Cardiac fibroblast (primary cell): Measurements from ENCODE around the gene ATAD2B.

Experiments
- DNase-seq, 2 donors: peaks; one replicate each; pipeline versions ENCODE4 v3.0.0 to v3.0.0-alpha.2; 2010; ENCODE audit warnings: low read depth in 2 of 2
- H3K4me3 ChIP-seq, 2 donors: replicated peaks in 1 of 2; 1 replicate in 1 of 2; 2 replicates in 1 of 2; pipeline ENCODE4 v1.5.1; 2011; ENCODE audit warnings: low read depth in 2 of 2, low read length in 2 of 2, mild to moderate bottlenecking in 2 of 2, moderate library complexity in 1 of 2
- TF ChIP-seq, protein P1 (sequence below): IDR thresholded peaks from one replicate; pipeline ENCODE4 v1.5.1; 2011; ENCODE audit warnings: low read depth, mild to moderate bottlenecking, low read length, inconsistent platforms

The ATAD2B gene

DNA sequence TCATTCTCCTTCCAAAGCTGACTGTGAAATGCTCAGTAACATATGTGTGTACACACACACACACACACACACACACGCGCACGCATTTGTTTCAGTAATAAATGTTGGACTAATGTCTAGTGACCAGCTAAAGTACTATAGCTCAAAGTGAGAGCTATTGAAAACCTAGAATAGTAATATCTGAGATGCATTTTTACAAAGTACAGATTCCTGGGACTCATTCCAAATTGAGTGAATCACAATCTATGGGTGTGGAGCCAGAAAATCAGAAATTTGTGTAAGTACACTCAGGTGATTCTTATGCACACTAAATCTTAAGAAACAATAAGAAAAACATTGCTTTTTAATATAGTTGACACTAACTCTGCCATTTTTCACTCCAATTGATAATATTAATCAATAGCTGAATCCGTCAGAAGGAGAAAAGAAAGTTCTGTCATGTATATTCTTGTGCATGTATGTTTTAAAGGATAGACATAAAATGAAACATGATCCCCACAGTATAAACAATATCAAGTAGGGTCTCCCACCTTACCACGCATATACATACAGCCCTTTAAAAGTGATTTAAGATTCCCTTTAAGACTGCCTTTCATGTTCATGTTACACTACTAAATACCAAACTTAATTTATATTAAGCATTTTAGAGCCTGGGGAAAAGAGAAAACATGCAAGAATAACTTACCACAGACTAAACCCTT lies 123.5 kb downstream of the ATAD2B start:
- TF ChIP-seq, protein P1, sequence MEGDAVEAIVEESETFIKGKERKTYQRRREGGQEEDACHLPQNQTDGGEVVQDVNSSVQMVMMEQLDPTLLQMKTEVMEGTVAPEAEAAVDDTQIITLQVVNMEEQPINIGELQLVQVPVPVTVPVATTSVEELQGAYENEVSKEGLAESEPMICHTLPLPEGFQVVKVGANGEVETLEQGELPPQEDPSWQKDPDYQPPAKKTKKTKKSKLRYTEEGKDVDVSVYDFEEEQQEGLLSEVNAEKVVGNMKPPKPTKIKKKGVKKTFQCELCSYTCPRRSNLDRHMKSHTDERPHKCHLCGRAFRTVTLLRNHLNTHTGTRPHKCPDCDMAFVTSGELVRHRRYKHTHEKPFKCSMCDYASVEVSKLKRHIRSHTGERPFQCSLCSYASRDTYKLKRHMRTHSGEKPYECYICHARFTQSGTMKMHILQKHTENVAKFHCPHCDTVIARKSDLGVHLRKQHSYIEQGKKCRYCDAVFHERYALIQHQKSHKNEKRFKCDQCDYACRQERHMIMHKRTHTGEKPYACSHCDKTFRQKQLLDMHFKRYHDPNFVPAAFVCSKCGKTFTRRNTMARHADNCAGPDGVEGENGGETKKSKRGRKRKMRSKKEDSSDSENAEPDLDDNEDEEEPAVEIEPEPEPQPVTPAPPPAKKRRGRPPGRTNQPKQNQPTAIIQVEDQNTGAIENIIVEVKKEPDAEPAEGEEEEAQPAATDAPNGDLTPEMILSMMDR: no peak
- H3K4me3 ChIP-seq: no peak overlapping the region
- peak; percentile 69 to 79 for DNase-seq

DNA sequence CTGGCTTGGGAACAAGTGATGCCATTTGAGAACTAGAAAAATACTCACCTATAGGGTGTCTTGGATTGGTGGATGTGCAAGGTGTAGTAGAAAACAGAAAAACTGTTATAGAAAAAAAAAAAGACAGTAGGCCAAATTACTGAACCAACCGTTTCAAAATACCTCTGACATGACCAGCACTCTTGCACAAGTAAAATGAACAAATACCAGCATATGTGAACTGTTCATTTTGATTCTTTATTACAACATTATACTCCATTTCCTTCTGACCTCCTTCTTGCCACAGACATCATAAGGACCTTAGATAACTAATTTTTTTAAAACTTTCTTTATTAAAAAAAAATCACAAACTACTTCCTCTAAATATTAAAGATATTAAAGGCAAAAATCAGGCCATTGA lies 125.5 kb downstream of the ATAD2B start:
- no peak overlapping the region for H3K4me3 ChIP-seq
- TF ChIP-seq, protein P1: no peak
- peak; percentile 74 to 84 for DNase-seq

DNA sequence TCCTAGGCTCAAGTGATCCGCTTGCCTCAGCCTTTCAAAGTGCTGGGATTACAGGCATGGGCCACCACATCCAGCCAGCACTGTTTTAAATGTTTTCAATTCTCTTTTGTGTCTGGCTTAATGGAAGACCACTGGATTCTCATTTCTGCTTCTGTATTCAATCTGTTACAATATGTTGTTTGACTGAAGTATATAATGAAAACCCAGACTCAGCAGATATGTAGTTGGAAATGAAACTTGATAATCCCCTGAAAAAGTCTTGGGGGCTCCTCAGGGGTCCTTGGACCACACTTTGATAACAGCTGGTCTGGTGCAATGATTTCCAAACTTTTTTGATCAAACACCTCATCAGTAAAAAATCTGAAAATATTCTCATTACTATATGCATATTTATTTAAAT lies 132.7 kb downstream of the ATAD2B start:
- no peak overlapping the region for H3K4me3 ChIP-seq
- TF ChIP-seq, protein P1: no peak
- DNase-seq: no peak

DNA sequence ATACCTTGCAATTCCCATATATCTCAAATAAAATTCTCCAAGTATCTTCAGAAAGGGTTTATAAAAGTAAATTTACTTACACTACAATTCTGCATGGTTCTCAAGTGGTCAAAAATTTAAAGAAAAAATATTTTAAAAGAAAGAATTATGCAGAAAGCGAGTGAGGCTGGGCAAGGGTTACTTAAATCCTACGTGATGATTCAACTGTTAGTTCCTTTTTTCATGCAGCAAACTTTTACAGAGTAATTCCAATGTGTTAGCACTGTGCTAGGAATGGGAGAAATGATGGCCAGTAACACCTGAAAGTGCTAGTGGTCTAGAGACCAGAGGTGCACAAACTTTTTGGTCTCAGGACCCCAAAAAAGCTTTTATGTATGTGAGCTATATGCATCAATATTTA lies 133.4 kb downstream of the ATAD2B start:
- no peak for DNase-seq
- no peak overlapping the region for H3K4me3 ChIP-seq
- TF ChIP-seq, protein P1: no peak

DNA sequence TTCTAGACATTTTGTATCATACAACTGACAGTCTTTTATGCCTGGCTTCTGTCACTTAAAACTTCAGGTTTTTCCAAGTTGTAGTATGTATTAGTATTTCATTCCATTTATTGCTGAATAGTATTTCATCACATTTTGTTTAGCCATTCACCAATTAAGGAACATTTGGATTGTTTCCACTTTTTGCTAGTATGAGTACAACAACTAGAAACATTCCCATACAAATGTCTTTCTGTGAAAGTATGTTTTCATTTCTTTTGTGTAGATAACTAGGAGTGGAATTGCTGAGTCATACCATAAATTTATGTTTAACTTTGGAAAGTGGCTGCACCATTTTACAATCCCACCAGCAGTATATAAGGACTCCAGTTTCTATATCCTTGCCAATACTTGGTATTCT lies 135.9 kb downstream of the ATAD2B start:
- H3K4me3 ChIP-seq: no peak overlapping the region
- peak; percentile 81 to 86 for DNase-seq
- TF ChIP-seq, protein P1: no peak

DNA sequence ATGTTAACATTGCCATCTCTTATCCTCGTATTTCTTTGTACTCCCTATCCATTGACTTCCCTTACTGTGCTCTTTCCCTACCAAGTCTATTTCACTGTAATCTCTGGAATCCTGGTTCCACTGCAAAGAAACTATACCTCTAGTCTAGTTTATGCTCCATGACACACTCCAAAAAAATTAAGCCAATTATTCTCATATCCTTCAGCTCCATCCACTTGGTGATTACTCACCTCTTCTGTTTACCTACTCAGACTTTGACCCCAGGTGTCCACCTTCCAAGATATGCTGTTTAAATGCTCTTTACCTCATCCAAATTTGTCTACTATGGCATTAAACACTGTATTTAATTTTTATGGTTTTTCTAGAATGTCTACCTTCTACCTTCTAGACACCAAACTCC lies 137.9 kb downstream of the ATAD2B start:
- DNase-seq: no peak
- no peak overlapping the region for H3K4me3 ChIP-seq
- TF ChIP-seq, protein P1: no peak

DNA sequence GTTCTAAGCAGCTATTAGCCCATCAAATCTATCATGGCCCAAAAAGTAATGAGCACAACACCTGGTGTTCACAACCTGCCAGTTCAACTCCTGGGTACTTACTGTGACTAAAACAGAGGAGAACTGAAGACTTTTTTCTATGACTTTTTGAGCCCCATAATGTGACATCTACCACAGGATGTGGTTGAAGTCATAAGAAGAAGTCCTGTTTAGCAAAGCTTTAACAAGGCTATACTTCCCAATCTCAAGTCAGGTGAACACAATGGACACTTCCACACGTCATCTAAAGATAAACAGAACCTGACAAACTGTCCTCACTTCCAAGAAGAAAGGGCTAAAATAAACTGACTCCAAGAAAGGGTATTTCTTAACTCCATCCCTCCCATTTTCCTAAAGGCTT lies 138.8 kb downstream of the ATAD2B start:
- DNase-seq: no peak
- TF ChIP-seq, protein P1: no peak
- H3K4me3 ChIP-seq: no peak overlapping the region
